Ovary (tissue), 3 donors: ENCODE results near the gene HIVEP3.

Experiments
- CTCF ChIP-seq, 3 donors: fragments of 450-650 bp in 2 of 3; fragments of 200-600 bp in 1 of 3; IDR thresholded peaks; one replicate each; pipeline versions ENCODE4 v1.5.1 to v1.8.0; 2016 to 2022; ENCODE audit warnings: antibody characterized with exemption in 3 of 3, mild to moderate bottlenecking in 1 of 3
- EP300 ChIP-seq: sonication (generic); formaldehyde crosslinking; IDR thresholded peaks from one replicate; pipeline ENCODE4 v1.6.1; 2017; ENCODE audit warnings: antibody characterized with exemption
- donor health status: DM: no; HTN: no; CAD: no.

GRCh38 chr1:41713141-41713540 is 205.6 kb downstream of the HIVEP3 start:
- TF ChIP-seq EP300 (no peak), CTCF (IDR thresholded peaks at IDR 0.05) (no peak)
